GM19193 (cell line): Measurements from ENCODE around the gene STAG2.

Experiments used
- POLR2A ChIP-seq: IDR thresholded peaks from 4 replicates; pipeline ENCODE4 v1.6.1; 2011; ENCODE audit not compliant: insufficient read depth, insufficient read length; ENCODE audit errors: extremely low read depth

The STAG2 gene

DNA sequence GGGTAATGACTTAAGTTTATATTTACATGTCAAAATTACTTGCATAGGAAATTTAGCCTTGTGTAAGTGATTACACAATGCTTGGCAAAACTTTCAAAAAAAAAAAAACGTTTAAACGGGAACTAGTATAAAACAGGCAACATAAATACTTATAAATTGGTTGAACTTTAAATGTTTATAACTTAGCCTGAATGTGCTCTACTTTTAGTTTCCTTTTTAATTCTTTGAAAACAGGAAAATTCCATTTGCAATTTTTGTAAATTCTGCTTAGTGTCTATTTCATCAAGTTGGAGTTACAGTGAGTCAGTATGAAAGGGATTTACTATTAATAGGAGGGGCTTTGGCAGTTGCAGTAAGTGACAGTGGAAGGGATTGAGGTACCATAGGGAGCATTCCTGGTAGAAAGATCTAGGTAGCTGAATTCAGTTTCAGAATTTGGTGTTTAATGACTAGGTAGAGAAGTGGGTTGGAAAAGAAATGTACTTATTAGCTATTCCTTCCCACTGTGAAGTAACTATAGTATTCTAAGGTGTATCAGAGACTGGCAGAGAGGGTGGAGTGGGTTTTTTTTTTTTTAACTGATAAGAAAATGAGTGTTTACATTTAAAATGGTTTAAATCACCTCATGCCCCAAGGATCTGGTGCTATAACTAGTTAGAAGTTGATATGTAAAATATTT, 2.8 kb downstream of the STAG2 start:
- TF ChIP-seq POLR2A = no peak

DNA sequence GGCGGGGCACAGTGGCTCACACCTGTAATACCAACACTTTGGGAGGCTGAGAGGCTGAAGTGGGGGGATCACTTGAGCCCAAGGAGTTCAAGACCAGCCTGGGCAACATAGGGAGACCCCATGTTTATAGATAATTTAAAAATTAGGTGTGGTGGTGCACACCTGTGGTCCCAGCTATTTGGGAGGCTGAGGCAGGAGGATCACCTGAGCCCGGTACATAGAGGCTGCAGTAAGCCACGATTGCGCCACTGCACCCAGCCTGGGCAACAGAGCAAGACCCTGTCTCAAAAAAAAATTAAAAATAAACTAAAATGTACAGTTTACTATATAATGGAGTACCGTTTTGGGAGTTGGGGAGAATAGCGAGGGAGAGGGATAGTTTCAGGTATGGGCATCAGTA, 4.2 kb downstream of the STAG2 start:
- TF ChIP-seq POLR2A = no peak

DNA sequence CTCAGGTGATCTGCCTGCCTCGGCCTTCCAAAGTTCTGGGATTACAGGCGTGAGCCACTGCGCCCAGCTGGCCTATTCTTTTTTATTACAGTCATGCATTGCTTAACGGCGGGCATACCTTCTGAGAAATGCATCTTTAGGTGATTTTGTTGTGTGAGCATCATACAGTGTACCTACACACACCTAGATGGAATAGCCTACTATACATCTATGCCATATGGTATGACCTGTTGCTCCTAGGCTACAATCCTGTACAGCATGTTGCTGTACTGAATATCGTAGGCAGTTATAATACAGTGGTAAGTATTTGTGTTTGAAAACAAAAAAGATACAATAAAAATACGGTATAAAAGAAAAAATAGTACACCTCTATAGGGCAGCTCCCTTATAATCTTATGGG, 6.0 kb downstream of the STAG2 start:
- no peak for TF ChIP-seq POLR2A

DNA sequence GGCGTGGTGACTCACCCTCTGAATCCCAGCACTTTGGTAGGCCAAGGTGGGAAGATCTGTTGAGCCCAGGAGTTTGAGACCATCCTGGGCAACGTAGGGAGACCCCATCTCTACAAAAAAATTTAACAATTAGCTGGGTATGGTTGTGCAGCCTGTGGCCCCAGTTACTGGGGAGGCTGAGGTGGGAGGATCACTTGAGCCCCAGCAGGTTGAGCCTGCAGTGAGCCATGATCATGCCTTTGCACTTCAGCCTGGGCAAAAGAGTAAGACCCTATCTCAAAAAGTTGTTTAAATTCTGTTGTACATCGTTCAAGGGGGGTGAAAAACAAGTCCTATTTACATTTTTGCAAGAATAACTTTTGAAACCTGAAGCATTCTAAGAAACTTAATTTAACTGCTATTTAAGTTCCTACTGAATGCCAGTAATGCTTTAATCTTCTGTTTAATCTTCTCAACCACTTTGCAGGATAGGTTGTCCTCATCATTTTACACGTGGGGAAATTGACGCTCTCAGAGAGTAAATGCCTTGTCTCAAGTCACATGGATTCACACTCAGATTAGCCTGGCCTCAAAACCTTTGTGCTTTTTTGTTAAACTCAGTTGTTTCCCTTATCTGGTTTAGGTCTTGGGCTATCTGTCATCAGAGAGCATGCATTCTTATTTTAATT, 7.0 kb downstream of the STAG2 start:
- TF ChIP-seq POLR2A = no peak

DNA sequence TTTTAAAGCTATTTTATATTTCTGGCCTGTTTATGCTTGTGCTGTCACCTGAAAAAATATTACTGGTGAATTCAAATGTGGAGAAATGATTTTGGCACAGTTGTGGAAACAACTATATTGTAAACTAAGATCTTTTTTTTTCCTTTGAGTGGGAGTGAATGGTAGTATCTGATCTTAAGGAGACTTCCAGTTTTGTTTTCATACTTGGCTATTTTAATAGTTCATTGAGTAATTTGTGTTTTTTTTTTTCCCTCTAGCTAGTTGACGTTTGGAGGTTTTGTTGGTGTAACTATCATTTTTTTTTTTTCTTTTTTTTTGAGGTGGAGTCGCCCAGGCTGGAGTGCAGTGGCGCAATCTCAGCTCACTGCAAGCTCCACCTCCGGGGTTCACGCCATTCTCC, 10.5 kb downstream of the STAG2 start:
- no peak for TF ChIP-seq POLR2A

DNA sequence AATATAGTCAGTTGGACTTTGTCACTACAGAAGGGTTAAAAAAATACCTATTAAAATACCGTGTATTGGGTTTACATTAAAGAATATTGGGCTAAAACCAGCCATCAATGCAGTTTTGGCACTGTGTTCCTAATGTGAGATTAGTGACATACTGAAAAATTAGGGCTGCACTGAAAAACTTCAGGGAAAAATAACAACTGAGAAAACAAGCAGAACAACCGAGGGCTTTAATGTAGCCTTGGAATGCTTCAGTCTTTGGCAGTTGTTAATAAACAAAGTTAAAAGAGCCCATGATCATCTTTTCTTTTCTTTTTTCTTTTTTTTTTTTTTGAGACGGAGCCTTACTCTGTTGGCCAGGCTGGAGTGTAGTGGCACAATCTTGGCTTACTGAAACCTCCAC, 12.4 kb downstream of the STAG2 start:
- no peak for TF ChIP-seq POLR2A

DNA sequence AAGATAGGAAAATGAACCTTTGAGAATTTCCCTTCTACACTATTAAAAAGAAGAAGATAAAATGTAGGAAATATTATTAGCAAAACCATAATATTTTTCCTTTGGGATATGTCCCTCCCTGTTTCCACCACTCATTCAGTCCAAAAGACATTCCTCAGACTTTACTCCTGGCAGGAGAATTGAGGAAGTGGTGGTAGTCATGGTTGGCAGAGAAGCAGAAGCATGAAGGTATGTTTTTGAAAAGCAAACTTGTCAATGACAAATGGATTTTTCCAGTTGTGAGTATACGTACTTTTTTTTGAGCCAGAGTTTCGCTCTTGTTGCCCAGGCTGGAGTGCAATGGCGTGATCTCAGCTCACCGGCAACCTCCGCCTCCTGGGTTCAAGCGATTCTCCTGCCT, 13.7 kb downstream of the STAG2 start:
- TF ChIP-seq POLR2A = no peak

DNA sequence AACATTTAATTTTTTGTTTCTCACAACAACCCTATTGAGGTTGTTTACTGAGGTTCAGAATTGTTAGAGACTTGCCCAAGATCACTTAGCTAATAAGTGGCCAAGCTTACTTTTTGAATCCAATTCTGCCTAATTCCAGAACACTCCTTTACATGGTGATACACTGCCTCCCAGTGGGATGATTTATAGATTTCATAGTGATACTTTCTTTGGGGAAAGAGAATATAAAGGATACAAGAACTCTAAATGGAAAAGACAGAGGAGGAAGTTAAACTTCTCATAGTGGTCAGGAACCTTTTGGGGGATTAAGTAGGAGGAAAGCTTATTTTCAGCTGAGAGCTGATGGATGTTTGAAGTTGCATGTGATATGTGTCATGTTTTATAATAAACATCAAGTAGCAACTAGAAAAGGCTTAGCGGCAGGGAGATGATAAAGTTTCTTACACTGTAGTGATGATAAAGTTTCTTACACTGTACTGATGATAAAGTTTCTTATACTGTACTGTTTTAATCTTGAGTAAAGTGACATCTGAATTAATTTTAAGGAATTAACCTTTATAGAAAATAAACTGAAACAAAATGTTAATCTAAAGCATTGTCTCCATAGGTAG, 15.3 kb downstream of the STAG2 start:
- TF ChIP-seq POLR2A = no peak

DNA sequence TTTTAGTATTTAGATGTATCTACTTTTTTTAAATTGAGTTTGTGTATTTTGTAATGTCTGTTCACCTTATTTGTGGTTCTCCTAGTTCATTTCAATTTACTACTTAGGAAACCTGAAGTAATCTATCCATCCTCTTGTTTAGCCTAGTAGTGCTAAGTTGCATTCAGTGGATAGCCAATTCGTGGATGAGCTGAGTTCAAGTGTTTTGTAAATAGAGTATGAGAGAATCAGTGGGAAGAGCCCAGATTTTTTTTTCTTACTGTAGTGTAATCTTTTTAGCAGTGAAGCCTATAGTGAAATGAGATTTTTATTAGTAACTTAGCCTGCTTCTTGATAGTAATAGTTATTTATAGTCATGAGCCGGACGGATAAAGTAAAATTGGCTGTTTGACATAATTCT, 21.7 kb downstream of the STAG2 start:
- TF ChIP-seq POLR2A = no peak

DNA sequence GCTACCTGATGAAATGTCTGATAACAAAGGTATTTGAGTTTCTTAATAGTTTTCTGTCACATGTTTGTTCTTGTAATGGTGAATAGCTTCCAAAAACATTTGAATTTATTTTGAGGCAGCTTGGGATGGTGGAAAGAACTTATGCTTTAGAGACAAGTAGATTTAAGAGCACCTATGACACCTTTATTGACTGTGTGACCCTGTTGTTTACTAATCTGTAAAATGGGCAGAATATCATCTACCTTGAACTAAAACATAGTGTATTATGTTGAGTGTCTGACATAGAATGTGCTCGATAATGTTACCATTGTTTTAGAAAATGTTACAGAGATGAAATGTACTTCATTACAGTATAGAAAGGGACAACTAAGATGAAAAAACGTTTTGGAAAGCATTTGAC, 24.9 kb downstream of the STAG2 start:
- no peak for TF ChIP-seq POLR2A

DNA sequence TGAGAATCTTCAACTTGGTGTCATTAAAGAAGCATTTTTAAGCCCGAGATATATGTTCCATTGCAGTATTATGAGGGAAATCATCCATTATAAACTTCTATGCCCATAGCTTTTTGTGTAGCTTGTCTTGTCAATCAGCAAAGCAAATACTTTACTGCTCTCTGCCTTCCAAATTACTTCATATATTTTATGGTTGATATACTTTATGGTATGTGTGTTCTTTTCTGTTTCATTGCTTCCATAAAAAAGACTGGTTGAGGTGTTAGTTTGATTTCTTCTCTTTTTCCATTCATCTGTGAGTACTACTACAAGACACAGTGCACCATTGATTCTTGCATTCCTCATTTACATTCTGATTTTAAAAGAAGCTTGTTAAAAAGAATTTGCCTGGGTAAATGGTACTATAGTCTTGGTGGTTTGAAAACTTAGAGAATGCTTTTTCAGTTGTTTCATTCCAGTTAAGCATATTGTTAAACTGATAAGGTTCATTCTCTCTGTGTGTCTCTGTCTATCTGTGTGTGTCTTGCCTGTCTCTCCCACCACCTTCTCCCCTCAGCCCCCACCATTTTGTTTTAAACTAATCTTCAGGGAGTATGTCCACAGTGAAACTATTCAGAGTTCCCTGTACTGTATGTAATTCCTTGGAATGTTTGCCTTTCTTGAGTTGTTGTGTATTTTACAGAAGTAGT, 27.1 kb downstream of the STAG2 start:
- TF ChIP-seq POLR2A = no peak

DNA sequence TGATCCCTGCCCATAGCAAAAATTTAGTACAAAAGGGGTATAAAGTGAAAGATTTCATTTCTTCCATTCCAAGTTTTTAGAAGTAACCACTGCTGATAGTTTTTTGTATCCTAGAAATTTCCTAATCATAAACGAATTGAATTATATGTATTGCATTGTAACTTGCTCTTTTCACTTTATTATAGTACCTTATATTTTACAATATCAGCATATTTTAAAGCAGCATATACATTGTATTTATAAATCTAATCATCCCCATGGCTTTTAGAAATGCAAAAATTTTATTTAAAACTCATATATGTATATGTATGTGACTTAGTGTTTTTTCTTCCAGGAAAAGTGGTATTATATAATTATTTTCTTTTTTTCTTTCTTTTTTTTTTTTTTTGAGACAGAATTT, 27.7 kb downstream of the STAG2 start:
- no peak for TF ChIP-seq POLR2A

DNA sequence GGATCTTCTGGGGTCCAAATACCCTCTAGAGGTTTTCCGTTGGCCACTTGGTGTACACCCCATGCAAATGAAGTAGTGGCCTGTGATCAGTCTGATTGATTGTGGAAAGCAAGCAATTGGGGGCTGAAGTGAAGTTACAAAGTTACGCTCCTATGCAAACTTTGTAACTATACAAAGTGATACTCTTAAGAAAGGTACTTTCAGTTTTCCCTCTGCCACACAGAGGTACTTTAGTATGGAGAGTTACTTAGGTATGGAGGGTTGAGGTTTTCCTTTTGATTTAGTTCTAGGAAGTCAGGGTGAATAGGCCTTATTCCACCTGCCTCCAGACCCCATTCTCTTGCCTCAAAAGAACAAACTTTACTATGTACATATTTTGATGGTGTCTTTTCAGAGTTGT, 28.7 kb downstream of the STAG2 start:
- TF ChIP-seq POLR2A = no peak

DNA sequence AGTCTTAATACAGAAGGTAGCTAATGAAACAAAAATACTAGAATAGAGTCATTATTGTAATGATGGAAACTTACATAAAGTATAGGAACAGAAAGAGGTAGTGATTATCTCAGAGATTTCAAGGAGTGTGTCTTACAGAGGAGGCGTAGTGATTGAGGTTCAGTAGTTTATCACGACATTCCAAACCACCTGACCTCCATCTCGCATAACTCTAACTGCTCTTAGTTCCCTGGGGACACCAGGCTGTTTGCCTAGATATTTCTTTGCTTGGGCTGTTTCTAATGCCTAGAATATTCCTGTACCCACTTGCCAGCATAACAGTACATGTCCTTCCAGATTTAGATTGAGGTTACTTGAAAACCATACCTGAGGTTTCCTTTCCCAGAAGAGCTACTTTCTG, 29.1 kb downstream of the STAG2 start:
- no peak for TF ChIP-seq POLR2A

DNA sequence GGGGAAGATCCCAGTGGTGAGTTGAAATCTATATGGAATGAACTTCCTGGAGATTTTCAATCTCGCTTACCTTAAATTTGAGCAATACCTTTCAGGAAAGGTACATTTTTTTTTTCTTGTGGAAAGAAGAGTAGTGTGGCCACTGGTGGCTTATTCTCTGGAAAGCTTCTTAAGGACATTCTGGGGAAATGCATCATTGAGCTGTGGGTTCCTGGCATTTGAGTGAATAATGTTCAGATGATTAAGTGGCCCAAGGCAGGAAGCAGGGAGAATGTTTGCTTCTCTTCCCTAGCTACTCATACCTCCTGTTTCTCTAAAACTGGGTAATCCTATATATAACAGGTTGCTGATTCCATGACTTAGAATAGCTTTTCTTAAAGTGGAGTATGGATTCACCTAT, 31.8 kb downstream of the STAG2 start:
- no peak for TF ChIP-seq POLR2A
